ENCODE data around the gene SHISA9.

DNA sequence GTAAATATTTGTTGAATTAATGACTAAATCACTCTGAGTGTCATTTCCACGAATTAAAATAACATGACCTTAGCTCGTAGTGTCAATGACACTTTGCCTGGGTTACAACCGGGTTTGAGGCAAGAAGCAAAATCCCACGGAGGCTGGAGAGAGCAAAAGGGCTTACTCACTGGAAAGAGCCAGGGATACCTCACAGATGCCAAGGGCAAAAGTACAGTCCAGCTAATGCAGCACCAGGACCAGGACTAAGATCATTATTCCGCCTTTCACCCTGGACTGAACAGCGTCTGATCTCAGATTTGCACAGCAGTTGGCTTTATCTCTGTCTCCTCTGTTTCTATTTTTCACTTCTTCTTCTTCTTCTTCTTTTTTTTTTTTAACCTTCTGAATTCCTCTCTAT lies 175.5 kb downstream of the SHISA9 start:
- TF ChIP-seq, protein P1, sequence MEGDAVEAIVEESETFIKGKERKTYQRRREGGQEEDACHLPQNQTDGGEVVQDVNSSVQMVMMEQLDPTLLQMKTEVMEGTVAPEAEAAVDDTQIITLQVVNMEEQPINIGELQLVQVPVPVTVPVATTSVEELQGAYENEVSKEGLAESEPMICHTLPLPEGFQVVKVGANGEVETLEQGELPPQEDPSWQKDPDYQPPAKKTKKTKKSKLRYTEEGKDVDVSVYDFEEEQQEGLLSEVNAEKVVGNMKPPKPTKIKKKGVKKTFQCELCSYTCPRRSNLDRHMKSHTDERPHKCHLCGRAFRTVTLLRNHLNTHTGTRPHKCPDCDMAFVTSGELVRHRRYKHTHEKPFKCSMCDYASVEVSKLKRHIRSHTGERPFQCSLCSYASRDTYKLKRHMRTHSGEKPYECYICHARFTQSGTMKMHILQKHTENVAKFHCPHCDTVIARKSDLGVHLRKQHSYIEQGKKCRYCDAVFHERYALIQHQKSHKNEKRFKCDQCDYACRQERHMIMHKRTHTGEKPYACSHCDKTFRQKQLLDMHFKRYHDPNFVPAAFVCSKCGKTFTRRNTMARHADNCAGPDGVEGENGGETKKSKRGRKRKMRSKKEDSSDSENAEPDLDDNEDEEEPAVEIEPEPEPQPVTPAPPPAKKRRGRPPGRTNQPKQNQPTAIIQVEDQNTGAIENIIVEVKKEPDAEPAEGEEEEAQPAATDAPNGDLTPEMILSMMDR (IDR thresholded peaks at IDR 0.05): no peak
- TF ChIP-seq EZH2 (IDR thresholded peaks at IDR 0.05; ENCODE audit: borderline replicate concordance, insufficient read depth, low read depth, low read length, poor library complexity, severe bottlenecking): no peak
